A673 (cell line): ENCODE results near the gene ATP8B2.

Experiments used
- EZH2 ChIP-seq: fragments of 200-600 bp; sonication (generic); IDR thresholded peaks from 2 replicates; pipeline ENCODE4 v1.6.1; 2017; ENCODE audit warnings: borderline replicate concordance, low read depth, mild to moderate bottlenecking, mixed read lengths, antibody characterized with exemption, low read length; ENCODE audit not compliant: poor library complexity, severe bottlenecking
- TF ChIP-seq, protein P1 (sequence below): fragments of 300-800, 200-600 bp; sonication (generic); conservative IDR thresholded peaks from 2 replicates; pipeline ENCODE4 v1.5.1; 2017; ENCODE audit warnings: low read depth, mild to moderate bottlenecking, antibody characterized with exemption, low read length, moderate library complexity, mixed read lengths

- TF ChIP-seq, protein P1, sequence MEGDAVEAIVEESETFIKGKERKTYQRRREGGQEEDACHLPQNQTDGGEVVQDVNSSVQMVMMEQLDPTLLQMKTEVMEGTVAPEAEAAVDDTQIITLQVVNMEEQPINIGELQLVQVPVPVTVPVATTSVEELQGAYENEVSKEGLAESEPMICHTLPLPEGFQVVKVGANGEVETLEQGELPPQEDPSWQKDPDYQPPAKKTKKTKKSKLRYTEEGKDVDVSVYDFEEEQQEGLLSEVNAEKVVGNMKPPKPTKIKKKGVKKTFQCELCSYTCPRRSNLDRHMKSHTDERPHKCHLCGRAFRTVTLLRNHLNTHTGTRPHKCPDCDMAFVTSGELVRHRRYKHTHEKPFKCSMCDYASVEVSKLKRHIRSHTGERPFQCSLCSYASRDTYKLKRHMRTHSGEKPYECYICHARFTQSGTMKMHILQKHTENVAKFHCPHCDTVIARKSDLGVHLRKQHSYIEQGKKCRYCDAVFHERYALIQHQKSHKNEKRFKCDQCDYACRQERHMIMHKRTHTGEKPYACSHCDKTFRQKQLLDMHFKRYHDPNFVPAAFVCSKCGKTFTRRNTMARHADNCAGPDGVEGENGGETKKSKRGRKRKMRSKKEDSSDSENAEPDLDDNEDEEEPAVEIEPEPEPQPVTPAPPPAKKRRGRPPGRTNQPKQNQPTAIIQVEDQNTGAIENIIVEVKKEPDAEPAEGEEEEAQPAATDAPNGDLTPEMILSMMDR, result no peak
- no peak for TF ChIP-seq EZH2
Observed at GRCh38 chr1:154386643-154387352, 61.5 kb downstream of the ATP8B2 start.
